ENCODE results near the gene EMD.

GRCh38 chrX:154357205-154357604, 21.9 kb upstream of the EMD start:
- no peak for TF ChIP-seq CTCF (IDR thresholded peaks at IDR 0.05)
- no peak for TF ChIP-seq POLR2A (IDR thresholded peaks at IDR 0.05)
- no peak for TF ChIP-seq EP300 (IDR thresholded peaks at IDR 0.05)
